GM13977 (cell line): ENCODE results near the gene NFATC2.

Source experiments
- DNase-seq: peaks from one replicate; pipeline ENCODE4 v3.0.0; 2012; ENCODE audit warnings: low spot score
- CTCF ChIP-seq: IDR thresholded peaks from 2 replicates; pipeline ENCODE4 v1.5.1; 2012; ENCODE audit warnings: mild to moderate bottlenecking, control low read depth; ENCODE audit not compliant: insufficient read depth; ENCODE audit errors: extremely low read depth, missing control alignments
- in situ Hi-C: fragments of 300-500 bp; cut with MboI; formaldehyde crosslinking; loops from one replicate; pipeline ENCODE4 v1.12.0; 2022; ENCODE audit warnings: low sequenced_read_pairs, low pct_unique_long_range_greater_than_20kb, mixed read lengths, inconsistent platforms; ENCODE audit not compliant: unreplicated experiment

Gene NFATC2

GRCh38 chr20:51446230-51446629 is 96.3 kb downstream of the NFATC2 start:
- DNase-seq = no peak
- no peak for TF ChIP-seq CTCF
- in situ Hi-C loops = no loop called here

- in situ Hi-C loops = no loop called here
- no peak for TF ChIP-seq CTCF
- DNase-seq = no peak
Measured at GRCh38 chr20:51445591-51445990, 96.9 kb downstream of the NFATC2 start.

GRCh38 chr20:51444922-51445438 is 97.5 kb downstream of the NFATC2 start:
- DNase-seq = no peak
- TF ChIP-seq CTCF = no peak
- in situ Hi-C loops = no loop called here

- TF ChIP-seq CTCF = no peak
- DNase-seq = no peak
- in situ Hi-C loops = no loop called here
Measured at GRCh38 chr20:51444467-51444866, 98.1 kb downstream of the NFATC2 start.

DNA sequence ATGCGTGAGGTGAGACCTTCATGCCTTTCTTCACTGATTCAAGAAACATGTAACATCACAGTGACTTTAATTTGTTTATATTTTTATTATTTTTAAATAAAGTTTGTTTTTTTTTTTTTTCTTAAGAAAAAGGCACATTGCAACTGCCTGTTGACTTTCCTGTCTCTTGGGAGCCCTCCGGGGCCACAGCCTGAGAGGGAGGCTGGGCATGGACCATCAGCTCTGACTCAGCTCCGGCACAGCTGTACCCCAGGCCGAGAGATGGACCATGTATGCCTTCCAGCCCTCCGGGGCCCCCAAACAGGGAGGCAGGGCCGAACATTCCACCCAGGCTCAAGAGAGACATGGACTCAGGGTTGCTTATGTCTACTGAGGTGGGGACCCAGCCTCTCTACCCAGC is 99.9 kb downstream of the NFATC2 start:
- TF ChIP-seq CTCF = no peak
- in situ Hi-C loops = no loop called here
- DNase-seq = no peak

GRCh38 chr20:51440589-51440988 is 101.9 kb downstream of the NFATC2 start:
- in situ Hi-C loops = no loop called here
- no peak for TF ChIP-seq CTCF
- DNase-seq = peak; percentile 42
